Activated CD4-positive, CD25-positive, alpha-beta regulatory T cell treated with anti-CD3 and anti-CD28 coated beads, Interleukin-2, amount 50 U/mL, for 72 hours (primary cell): ENCODE results near the gene SLC39A11.
"Not testable (repeated sequence)": the region's sequence is repeated elsewhere in the genome, so short reads cannot be mapped to it uniquely, and the experiment has no call there.

Source experiments
- DNase-seq: peaks from one replicate; pipeline ENCODE4 v3.0.0; 2021

The SLC39A11 gene

GRCh38 chr17:73105431-73105830 is 12.9 kb upstream of the SLC39A11 start:
- DNase-seq = no peak

GRCh38 chr17:73104450-73104849 is 12.0 kb upstream of the SLC39A11 start:
- no peak for DNase-seq

GRCh38 chr17:73103641-73104335 is 11.3 kb upstream of the SLC39A11 start:
- no peak for DNase-seq

- no peak for DNase-seq
These were observed 8.5 kb upstream of the SLC39A11 start for GRCh38 chr17:73101031-73101430.

- DNase-seq = no peak
These were observed 7.9 kb upstream of the SLC39A11 start for GRCh38 chr17:73100363-73100762.

GRCh38 chr17:73099511-73099910 is 7.0 kb upstream of the SLC39A11 start:
- DNase-seq = no peak

GRCh38 chr17:73098919-73099318 is 6.4 kb upstream of the SLC39A11 start:
- DNase-seq = no peak

GRCh38 chr17:73097973-73098765 is 5.7 kb upstream of the SLC39A11 start:
- not testable (repeated sequence) for DNase-seq

GRCh38 chr17:73096866-73097265 is 4.4 kb upstream of the SLC39A11 start:
- no peak for DNase-seq

GRCh38 chr17:73096211-73096610 is 3.7 kb upstream of the SLC39A11 start:
- DNase-seq = no peak

GRCh38 chr17:73093286-73093685 is 798 bp upstream of the SLC39A11 start:
- no peak for DNase-seq

- DNase-seq = no peak
These were observed 542 bp downstream of the SLC39A11 start for GRCh38 chr17:73091770-73092522.

- no peak for DNase-seq
These were observed 1.1 kb downstream of the SLC39A11 start for GRCh38 chr17:73091410-73091769.

- no peak for DNase-seq
These were observed 1.9 kb downstream of the SLC39A11 start for GRCh38 chr17:73090396-73091202.

GRCh38 chr17:73089322-73090317 is 2.9 kb downstream of the SLC39A11 start:
- DNase-seq = no peak

- no peak for DNase-seq
These were observed 3.9 kb downstream of the SLC39A11 start for GRCh38 chr17:73088561-73088960.

- no peak for DNase-seq
These were observed 9.1 kb downstream of the SLC39A11 start for GRCh38 chr17:73083432-73083831.

GRCh38 chr17:73074566-73074965 is 17.9 kb downstream of the SLC39A11 start:
- no peak for DNase-seq

GRCh38 chr17:73072219-73072962 is 20.1 kb downstream of the SLC39A11 start:
- DNase-seq = no peak

- no peak for DNase-seq
These were observed 21.2 kb downstream of the SLC39A11 start for GRCh38 chr17:73071066-73071999.
